ENCODE results near the gene PMIS2.

Gene PMIS2

DNA sequence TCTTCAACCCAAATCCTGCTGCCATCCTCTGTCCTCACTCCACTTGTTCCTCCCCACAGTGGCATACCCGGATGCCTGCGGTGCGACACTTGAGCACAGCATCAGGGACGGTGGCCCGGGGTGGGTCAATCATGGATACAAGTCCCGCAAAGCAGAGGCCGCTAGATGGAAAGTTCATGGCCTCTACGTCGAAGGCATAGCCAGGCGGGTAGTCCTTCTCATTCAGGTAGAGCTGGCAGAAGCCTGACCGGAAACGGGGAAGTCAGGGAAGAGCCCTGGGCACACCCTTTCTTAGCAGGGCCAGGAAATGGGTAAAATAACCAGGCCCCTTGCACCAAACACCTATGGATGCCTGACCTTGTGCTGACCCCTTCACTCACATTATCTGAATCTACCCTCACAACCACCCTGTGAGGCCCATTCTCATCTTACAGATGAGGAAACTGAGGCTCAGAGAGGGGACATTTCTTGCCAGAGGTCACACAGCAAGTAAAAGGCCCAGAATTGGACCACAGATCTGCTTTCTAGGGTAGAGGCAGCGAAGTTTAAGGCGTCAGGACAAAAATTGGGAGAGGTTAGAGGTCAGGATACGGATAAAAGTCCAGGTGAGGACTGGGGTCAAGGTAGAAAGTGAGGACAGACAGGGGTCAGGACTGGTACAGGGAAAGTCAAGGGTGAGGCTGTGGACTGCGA is 29.0 kb upstream of the PMIS2 start:
- DNase-seq = no peak

DNA sequence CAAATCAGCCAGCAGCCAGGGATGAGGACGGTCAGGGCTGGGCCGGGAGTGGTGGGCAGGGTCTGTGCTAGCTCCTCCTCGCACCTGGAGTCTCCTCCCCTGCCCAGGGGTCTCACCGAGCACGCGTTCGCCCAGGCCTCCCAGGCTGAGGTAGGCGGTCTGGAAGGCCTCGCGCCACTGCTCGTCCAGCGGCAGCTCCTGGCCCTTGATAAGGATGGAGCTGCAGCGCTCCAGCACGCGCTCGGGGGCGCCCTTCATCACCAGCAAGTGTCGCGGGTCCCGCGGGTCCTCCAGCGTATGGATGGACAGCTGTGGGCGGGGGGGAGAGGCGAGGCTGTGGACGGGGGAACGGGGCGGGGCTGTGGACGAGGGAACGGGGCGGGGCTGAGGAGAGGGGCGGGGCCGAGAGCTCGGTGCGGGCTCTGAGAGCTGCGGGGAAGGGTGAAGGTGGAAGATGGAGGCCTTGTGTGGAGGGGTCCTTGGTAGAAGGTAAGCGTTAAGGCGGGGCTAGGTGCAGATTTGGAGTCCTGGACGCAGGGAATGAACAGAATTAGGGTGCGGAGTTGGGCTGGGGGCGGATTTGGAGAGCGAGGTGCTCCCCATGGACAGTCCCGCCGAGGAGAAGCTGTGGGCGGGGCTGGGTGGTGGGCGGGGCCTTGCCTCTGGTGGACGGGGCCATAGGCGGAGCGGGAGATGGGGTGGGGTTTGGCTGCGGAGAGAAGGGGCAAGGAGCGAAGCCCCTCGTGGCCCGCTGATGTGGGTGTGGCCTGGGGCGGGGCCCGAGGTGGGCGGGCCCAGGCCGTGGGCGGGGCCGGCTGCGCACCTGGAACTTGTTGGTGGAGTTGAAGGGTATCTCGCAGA is 28.2 kb upstream of the PMIS2 start:
- DNase-seq = peak; percentile 60 to 77 (median 63)

DNA sequence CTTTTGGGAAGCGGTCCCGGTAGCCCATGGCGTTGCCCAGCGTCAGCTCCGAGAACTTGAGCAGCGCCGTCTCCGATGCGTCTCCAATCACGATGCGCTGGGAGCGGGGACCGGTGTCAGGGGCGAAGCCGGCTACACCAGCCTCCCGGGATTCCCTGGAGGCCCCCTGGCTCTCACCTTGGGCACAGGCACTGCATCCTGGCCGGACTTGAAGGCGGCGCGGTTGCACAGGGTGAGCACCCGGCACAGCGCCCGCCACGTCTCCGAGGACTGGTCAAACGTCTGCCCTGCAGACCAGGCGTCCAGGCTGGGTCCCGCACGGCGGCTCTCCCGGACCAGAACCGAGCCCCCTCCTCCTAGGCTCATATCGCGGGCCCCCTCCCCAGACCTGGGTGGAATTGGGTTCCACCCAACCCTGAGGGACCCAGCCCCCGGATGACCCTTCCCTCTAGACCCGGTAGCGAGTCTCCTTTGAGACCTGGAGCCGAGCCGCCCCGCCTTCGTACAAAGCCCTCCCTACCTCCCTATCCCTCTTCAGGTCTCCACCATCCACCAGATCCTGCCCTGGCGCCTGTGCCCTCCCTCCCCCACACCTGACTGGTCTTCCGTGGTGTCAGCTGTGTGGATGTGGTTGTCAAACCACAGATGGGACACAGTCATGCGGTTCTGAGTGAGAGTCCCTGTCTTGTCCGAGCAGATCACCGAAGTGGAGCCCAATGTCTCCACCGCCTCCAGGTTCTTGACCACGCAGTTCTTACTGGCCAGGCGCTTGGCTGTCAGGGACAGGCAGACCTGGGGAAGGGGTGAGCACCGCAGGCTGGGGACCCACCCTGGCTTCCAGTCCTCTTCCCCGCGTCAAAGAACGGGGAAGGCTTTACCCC is 27.3 kb upstream of the PMIS2 start:
- no peak for DNase-seq

DNA sequence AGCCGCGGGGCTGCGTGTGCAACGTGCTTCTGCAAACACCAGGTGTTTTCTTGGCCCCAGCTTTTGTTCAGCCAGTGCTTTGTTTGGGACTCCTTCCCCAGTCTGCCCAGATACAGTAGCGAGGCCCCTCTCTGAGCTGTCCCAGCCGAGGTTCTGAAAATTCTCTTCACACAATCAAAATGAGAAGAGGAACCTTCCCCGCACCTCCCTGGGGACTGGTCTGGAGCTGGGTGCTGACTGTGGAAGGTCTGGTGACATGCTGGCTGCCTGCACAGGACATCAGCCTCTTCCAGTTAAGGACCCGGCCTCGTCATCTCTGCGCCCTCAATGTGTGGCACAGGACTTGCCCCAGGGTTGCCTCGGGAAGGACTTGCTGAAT is 26.7 kb upstream of the PMIS2 start:
- DNase-seq = no peak

DNA sequence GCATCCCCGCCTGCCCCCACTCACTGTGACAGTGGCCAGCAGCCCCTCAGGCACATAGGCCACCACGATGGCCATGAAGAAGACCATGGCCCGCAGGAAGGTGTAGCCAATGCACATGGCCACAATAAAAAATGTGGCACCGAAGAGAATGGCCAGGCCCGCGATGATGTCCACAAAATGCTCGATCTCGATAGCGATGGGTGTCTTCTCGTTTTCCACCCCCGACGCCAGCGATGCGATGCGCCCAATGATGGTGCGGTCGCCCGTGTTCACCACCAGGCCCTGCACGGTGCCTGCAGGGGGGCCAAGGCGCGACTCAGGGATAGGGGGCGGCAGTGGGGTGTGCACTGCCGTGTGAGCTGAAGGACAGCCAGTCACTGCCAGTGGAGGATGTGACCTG is 26.2 kb upstream of the PMIS2 start:
- DNase-seq = no peak

DNA sequence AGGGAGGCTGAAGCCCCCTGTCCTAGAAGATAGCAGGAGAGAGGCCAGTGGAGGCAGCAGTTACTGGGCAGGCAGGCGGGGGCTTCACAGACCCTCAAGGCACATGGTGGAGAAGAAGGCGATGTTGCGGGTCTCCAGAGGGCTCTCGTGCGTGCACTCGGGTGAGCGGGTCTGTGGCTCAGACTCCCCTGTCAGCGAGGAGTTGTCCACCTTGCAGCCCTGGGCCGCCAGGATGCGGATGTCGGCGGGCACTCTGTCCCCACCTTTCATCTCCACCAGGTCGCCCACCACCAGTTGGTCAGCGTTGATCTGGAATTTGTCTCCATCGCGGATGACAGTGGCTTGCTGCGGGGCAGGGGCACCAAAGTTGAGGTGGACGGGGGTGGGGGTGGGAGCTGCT is 25.7 kb upstream of the PMIS2 start:
- DNase-seq = no peak

DNA sequence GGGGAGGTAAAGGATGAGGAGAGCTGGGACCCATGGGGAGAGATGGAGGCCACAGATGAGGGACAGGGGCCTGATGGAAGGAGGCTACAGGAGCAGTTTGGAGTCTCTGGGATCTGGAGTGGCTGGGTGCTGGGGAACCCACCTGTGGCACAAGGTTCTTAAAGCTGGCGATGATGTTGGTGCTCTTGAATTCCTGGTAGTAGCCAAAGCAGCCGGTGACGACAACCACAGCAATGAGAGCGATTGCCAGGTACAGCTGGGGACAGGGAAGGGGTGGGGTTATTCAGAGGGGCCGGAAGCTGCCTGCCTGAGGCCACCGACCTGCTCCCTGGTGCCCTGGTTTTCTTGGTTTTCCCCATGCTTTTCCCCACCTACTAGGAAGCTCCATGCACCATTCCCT is 25.3 kb upstream of the PMIS2 start:
- DNase-seq = no peak

DNA sequence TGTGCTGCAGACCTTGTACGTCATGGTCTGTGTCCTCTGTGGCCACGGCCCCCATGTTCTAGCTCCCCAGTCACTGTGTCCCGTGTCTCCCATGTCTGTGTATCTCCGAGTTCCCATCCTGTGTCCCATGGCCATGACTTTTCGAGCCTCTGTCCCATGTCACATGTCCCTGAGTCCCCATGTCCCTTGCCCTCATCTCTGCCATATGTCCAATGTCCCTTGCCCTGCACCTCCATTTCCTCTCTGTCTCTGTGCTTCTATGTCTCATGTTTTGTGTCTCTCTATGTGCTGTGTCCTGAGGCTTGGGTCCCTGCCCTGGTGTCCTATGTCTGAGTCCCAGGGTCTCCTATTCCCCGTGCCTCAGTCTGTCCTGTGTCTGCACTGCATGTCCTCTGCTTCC is 24.5 kb upstream of the PMIS2 start:
- DNase-seq = no peak

DNA sequence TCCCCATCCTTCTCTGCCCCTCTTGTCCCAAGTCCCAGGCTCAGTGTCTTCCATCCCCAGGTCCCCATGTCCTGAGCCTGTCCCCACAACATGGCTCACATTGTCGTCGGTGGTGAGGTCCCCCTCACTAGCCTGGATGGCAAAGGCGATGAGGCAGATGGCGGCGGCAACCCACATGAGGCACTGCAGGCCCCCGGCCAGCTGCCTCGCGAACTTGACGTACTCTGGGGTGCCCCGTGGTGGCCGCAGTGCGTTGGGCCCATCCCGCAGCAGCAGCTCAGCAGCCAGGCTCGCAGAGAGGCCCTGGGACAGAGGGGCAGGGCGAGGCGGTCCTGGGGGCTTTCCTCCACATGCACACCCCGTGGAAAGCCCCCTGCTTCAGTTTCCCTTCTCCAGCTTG is 23.6 kb upstream of the PMIS2 start:
- DNase-seq = no peak

DNA sequence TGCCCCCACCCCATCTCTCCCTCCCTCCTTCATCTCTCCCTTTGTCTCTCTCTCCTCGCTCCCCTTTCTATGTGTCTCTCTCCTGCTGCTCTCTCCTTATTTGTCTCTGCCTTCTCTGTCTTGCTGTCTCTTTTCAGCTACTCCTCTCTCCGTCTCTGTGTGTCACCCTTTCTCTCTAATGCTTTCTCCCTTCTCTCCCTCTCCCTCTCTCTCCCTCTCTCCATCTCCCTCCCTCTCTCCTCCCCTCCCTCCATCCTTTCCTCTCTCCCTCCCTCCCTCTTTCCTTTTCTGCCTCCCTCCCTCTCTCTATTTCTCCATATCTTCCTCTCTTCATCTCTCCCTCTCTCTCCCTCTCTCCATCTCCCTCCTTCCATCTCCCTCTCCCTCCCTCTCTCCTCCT is 23.2 kb upstream of the PMIS2 start:
- no peak for DNase-seq

DNA sequence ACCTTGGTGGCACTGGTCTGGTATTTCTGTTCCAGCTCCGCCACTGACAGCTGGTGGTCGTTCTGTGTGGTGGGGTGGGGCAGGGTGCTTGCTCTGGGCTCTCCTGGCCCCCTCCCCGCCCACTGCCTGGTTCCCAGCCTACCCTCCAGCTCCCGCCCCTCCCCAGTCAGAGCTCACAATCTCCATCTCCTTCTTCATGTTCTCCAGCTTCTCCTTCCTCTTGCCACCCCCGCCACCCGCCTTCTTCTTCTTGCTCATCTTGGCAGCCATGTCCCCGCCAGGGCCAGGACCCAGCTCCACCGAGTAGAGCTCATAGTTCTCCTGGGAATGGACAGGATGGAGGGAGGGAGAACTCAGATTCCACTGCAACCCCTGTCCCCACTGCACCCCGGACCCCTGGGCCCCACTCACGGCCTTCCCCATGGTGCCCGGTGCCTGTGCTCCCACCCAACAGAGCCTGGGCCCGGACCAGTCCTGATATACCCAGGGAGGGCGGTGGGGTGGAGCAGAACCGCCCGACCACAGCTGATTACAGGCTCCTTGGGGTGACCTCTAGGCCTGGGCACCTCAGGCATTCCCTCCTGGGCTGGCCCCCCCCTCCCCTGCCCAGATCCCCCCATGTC is 22.7 kb upstream of the PMIS2 start, which contains the start of gene ATP4A:
ATP4A (minus strand) TSS at position 452 of the 623 bp plus-strand sequence; CDS start at position 423, 29 bp downstream.
- no peak for DNase-seq

DNA sequence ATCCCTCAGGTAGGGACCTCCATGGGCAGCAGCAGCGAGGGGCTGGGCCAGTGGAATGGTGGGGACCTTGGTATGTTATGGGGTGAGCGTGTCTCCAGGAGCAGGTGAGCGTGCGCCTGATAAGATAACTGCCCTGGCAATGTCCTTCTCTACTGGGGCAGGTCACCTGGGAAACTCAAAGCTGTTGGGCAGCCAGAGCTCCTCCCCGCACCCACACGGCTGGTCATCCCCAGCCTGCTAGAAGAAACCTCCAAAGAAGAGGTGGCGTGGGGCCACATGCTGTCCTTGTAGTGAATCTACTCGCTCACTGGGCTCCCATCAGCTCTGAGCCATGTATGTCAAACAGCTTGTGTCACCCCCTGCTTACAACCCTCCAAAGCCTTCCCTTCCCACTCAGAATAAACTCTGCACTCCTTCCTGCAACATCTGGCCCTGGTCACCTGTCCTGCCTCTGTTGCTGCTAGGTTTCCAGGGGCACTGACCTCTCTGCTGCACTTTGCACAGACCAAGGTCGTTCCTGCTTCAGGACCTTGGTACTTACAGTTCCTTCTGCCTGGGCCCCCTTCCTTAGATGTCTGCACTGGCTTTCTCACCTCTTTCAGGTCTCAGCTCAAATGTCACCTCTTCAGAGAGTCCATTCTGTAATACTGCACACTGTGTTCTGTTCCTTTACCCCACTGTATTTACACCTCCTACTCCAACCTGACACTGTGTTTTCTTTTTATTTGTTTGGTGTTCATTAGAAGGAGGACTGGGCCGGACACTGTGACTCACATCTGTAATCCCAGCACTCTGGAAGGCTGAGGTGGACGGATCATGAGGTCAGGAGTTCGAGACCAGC is 20.7 kb upstream of the PMIS2 start:
- no peak for DNase-seq

DNA sequence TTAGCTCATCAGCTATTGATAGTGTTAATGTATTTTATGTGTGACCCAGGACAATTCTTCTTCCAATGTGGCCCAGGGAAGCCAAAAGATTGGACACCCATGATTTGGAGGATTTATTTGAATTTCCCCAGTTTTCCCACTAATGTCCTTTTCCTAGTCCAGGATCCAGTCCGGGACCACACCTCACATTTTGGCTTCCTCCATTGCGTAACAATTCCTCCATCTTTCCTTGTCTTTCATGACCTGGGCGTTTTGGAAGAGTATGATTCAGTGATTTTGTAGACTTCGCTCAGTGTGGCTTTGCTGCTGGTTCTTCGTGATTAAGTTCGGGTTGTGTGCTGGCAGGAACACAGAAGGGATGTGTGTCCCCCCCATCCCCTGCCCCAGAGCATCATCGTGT is 19.2 kb upstream of the PMIS2 start:
- DNase-seq = no peak

DNA sequence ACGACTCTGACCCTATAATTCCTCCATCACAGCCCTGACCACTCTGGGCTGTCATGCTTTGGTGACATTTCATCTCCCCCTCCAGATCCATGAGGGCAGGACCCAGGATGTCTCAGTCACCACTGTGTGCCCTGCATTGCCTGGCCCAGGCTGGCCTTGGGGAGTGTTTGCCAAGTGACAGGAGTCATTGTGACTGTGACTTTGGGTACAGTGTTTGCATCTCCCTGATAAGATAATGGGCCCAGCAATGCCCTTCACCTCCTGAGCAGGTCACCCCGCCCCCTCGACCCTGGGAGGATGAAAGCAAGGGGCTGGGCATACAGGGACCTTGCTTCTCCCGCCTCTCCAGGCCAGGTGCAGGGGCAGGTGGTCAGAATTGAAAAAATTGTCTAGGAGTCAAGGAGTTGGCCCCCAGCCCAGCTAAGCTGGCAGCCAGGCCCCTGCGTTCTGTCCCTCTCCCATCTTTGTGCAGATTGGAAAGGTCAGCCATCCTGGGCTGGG is 16.6 kb upstream of the PMIS2 start:
- no peak for DNase-seq

DNA sequence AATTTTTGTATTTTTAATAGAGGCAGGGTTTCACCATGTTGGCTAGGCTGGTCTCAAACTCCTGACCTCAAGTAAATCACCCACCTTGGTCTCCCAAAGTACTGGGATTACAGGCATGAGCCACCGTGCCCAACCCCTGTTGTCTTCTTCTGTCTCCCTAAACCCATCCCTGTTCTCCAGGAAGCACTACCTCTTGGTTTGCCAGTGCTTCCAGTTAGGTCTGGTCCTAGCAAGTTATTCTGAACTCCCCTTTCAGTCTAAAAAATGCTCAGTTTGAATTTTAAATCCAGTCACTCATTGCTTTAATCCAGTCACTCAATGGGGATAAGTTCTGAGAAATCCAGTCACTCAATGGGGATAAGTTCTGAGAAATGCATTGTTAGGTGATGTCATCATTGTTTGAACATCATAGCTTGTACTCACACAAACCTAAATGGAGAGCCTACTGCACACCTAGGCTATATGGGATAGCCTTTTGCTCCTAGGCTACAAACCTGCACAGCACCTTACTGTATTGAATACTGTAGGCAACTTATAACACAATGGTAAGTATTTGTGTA is 14.5 kb upstream of the PMIS2 start:
- no peak for DNase-seq

DNA sequence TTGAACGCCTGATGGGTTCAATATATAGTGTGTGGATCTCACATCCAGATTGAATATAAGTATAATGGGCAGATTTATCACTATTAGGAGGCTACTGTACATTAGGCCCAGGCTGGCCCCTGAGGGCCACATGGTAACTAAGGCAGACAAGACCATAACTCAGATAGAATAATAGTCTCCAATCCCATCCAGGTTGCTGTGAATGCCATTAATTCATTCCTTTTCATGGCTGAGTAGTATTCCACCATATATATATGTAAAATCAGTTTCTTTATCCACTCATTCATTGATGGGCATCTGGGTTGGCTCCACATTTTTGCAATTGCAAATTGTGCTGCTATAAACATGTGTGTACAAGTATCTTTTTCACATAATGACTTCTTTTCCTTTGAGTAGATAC is 8.1 kb upstream of the PMIS2 start:
- DNase-seq = no peak

DNA sequence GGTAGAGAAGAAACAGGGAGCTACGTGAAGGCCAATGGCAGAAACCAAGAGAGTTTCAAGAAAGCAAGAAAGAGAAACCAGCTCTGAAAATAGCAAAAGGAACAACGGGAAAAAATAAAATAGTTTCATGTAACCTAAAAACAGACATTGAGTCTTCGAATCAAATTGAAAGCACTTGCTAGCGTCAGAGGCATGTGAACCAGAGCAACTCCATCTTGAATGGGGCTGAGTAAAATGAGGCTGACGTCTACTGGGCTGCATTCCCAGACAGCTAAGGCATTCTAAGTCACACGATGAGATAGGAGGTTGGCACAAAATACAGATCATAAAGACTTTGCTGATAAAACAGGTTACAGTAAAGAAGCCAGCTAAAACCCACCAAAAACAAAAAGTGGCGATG is 7.3 kb upstream of the PMIS2 start:
- DNase-seq = no peak

DNA sequence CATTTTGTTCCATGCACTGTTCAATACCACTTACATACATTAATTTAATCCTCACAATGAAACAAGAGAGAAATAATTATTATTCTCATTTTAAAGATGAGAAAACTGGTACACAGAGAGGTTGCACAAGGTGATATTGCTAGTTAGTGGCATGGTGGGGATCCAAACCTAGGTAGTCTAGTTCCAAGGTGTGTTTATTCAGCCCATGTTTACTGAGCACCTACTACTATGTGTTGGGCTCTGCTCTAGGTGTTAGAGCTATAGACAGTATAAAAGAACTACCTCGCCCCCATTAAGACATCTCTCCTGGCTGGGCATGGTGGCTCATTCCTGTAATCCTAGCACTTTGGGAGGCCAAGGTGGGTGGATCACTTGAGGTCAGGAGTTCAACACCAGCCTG is 3.2 kb upstream of the PMIS2 start:
- DNase-seq = no peak

DNA sequence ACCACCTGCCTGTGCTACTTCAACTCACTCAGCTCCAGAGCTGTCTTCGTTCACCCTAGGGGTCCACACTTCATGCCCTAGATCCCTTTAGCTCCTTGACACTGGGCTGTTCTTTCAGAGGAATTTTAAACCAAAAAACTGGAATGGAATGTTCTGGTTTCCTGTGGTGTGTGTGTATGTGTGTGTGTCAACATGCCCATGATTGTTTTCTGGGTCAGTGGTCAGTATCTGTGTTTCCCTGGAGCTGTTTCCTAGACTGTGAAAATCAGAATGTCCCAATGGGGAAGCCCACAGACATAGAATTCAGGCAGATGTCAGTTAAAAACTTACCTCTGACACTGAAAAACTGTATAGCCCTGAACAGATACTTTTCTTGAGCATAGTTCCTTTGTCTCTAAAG is 1.3 kb downstream of the PMIS2 start:
- DNase-seq = no peak

DNA sequence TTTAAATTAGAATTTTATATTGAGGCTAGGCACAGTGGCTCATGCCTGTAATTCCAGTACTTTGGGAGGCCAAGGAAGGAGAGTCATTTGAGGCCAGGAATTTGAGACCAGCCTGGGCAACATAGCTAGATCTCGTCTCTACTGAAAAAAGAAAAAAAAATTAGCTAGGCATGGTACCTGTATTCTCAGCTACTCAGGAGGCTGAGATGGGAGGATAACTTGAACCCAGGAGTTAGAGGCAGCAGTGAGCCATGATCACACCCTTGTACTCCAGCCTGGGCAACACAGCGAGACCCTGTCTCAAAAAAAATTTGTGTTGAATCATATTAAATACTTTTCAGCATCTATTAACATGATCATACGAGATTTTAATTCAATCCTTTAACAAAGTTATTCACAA is 4.9 kb downstream of the PMIS2 start:
- DNase-seq = no peak

DNA sequence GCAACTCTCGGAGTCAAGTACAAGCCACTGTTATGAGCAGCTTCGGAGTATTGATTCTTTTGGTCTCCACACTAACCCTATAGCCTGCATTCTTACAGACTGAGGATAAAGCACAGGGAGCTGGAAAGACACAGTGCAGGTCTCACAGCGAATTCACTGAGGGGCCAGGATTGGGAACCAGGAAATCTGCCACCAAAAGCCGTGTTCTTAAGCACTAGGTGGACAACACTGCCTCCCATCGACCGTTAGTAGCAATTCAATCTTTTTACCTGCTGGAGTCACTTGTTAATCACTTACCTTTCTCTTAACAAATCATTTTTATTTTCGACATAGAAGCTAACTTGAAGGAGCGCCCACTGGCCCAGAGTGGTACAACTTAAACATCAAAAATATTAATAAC is 6.3 kb downstream of the PMIS2 start:
- DNase-seq = peak; percentile 39 to 61 (median 60)

Data from suppressor macrophage treated with lipopolysaccharide for 1 hour (primary cell).